Measurements from ENCODE around the gene UQCR11.

Gene UQCR11

DNA sequence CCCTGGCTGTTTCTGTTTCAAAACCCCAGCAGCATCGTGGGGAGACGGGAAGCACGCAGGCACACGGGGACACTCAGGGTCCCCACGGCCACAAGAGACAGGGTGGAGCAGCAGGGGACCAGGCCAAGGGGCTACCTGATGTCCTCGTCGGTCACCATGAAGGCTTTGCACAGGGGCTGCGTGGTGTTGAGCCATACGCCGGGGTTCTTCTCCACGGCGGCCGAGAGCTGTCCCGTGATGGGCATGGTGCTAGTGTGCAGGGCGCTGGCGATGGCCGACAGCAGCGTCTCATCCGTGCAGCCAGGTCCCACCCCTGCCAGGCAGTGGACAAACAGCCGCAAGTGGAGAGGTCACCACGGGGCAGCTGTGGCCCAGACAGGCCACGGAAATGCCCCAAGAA lies 24.3 kb downstream of the UQCR11 start:
- Histone ChIP-seq H3K36me3 (ENCODE audit: insufficient read depth, low read length) (peaks cover 98% of the 10 kb centered on the region), H3K4me3 (ENCODE audit: low read depth in 1 of 2, low read length in 2 of 2) (no peak overlapping the region), H3K79me2 (ENCODE audit: insufficient read depth, low read length) (peaks cover 29% of the 10 kb centered on the region), H3K9ac (ENCODE audit: low read depth, low read length) (no peak overlapping the region), H3K27me3 (ENCODE audit: insufficient read depth, low read length, poor library complexity) (no peaks in the 10 kb centered on the region), H3K9me3 (ENCODE audit: insufficient read depth, low read length, severe bottlenecking) (no peaks in the 10 kb centered on the region), H3K27ac (ENCODE audit: low read length) (no peak overlapping the region), H4K20me1 (ENCODE audit: insufficient read depth, low read length) (peaks cover 70% of the 10 kb centered on the region), H2AFZ (ENCODE audit: low read depth, low read length) (no peak overlapping the region), H3K4me2 (ENCODE audit: insufficient read depth, low read length) (no peak overlapping the region), H3K4me1 (ENCODE audit: insufficient read depth, low read length) (no peaks in the 10 kb centered on the region)
- DNase-seq (no peak), ATAC-seq (ENCODE audit: insufficient read depth, low read depth) (no peak)
- TF ChIP-seq EZH2 (IDR thresholded peaks at IDR 0.05; ENCODE audit: borderline replicate concordance, low read depth, low read length, severe bottlenecking) = no peak
- TF ChIP-seq, protein P1, sequence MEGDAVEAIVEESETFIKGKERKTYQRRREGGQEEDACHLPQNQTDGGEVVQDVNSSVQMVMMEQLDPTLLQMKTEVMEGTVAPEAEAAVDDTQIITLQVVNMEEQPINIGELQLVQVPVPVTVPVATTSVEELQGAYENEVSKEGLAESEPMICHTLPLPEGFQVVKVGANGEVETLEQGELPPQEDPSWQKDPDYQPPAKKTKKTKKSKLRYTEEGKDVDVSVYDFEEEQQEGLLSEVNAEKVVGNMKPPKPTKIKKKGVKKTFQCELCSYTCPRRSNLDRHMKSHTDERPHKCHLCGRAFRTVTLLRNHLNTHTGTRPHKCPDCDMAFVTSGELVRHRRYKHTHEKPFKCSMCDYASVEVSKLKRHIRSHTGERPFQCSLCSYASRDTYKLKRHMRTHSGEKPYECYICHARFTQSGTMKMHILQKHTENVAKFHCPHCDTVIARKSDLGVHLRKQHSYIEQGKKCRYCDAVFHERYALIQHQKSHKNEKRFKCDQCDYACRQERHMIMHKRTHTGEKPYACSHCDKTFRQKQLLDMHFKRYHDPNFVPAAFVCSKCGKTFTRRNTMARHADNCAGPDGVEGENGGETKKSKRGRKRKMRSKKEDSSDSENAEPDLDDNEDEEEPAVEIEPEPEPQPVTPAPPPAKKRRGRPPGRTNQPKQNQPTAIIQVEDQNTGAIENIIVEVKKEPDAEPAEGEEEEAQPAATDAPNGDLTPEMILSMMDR (IDR thresholded peaks at IDR 0.05; ENCODE audit: borderline replicate concordance, extremely low read depth, low read length, poor library complexity, severe bottlenecking) = no peak

DNA sequence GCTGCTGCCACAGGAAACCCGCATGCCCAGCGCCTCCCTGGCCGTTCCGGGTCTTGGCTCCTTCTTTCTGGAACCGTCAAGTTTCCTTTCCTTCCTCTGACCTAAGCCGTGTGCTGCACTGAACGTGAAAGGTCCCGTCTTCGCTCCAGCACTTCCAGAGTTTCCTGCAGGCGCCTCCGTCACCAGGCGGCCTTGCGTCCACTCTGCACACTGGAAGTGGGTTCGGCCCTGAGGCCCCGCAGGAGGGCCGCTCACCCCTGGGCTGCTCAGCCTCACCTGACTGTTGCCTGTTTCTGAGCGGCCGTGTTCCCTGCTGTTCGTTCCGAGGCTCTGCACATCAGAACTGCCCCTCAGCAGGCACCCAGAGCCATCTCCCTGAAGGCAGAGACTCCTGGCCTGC lies 24.9 kb downstream of the UQCR11 start:
- DNase-seq (no peak), ATAC-seq (ENCODE audit: insufficient read depth, low read depth) (no peak)
- Histone ChIP-seq H4K20me1 (ENCODE audit: insufficient read depth, low read length) (peaks cover 64% of the 10 kb centered on the region), H2AFZ (ENCODE audit: low read depth, low read length) (no peak overlapping the region), H3K79me2 (ENCODE audit: insufficient read depth, low read length) (peaks cover 23% of the 10 kb centered on the region), H3K9me3 (ENCODE audit: insufficient read depth, low read length, severe bottlenecking) (no peaks in the 10 kb centered on the region), H3K27me3 (ENCODE audit: insufficient read depth, low read length, poor library complexity) (no peaks in the 10 kb centered on the region), H3K4me1 (ENCODE audit: insufficient read depth, low read length) (no peaks in the 10 kb centered on the region), H3K4me2 (ENCODE audit: insufficient read depth, low read length) (no peak overlapping the region), H3K4me3 (ENCODE audit: low read depth in 1 of 2, low read length in 2 of 2) (no peak overlapping the region), H3K9ac (ENCODE audit: low read depth, low read length) (no peak overlapping the region), H3K36me3 (ENCODE audit: insufficient read depth, low read length) (peaks cover 97% of the 10 kb centered on the region), H3K27ac (ENCODE audit: low read length) (no peak overlapping the region)
- TF ChIP-seq, protein P1 (IDR thresholded peaks at IDR 0.05; ENCODE audit: borderline replicate concordance, extremely low read depth, low read length, poor library complexity, severe bottlenecking) = no peak
- TF ChIP-seq EZH2 (IDR thresholded peaks at IDR 0.05; ENCODE audit: borderline replicate concordance, low read depth, low read length, severe bottlenecking) = no peak

DNA sequence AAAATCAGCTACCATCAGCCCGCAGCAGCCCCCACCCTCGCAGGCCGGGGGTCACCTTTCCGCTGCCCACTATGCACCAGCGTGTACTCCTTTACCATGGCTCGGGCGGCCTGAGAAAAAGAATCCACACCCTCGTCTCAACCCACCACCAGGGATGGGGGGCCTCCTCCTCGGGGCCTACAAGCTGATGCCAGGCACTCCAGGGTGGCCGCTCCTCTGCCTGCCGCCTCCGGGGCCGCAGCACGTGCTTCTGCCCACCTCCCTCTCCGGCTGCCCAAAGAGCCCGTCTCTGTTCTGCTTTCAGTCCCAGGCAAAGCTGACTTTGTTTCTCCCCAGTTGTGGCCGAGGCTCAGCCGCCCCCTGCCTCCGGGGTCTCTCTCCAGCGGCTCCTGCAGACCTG lies 26.0 kb downstream of the UQCR11 start:
- DNase-seq = no peak
- no peaks in the 10 kb centered on the region for H3K9me3 ChIP-seq (ENCODE audit: insufficient read depth, low read length, severe bottlenecking)
- no peaks in the 10 kb centered on the region for H3K4me1 ChIP-seq (ENCODE audit: insufficient read depth, low read length)
- H4K20me1 ChIP-seq (ENCODE audit: insufficient read depth, low read length) = peaks cover 61% of the 10 kb centered on the region
- no peak overlapping the region for H3K4me2 ChIP-seq (ENCODE audit: insufficient read depth, low read length)
- H3K36me3 ChIP-seq (ENCODE audit: insufficient read depth, low read length) = peaks cover 86% of the 10 kb centered on the region
- H3K27ac ChIP-seq (ENCODE audit: low read length) = no peak overlapping the region
- ATAC-seq (ENCODE audit: insufficient read depth, low read depth) = no peak
- H3K27me3 ChIP-seq (ENCODE audit: insufficient read depth, low read length, poor library complexity) = no peaks in the 10 kb centered on the region
- H2AFZ ChIP-seq (ENCODE audit: low read depth, low read length) = no peak overlapping the region
- H3K9ac ChIP-seq (ENCODE audit: low read depth, low read length) = no peak overlapping the region
- TF ChIP-seq, protein P1 (IDR thresholded peaks at IDR 0.05; ENCODE audit: borderline replicate concordance, extremely low read depth, low read length, poor library complexity, severe bottlenecking) = no peak
- TF ChIP-seq EZH2 (IDR thresholded peaks at IDR 0.05; ENCODE audit: borderline replicate concordance, low read depth, low read length, severe bottlenecking) = no peak
- H3K79me2 ChIP-seq (ENCODE audit: insufficient read depth, low read length) = peaks cover 14% of the 10 kb centered on the region
- H3K4me3 ChIP-seq (ENCODE audit: low read depth in 1 of 2, low read length in 2 of 2) = no peak overlapping the region

Measured in DND-41 (cell line).